HL-60 (cell line): ENCODE data around the gene SPTBN5.

Experiments
- CTCF ChIP-seq: IDR thresholded peaks from one replicate; pipeline ENCODE4 v1.5.1; 2011; ENCODE audit warnings: low read length, control low read depth, inconsistent platforms; ENCODE audit not compliant: insufficient read depth
- GABPA ChIP-seq: IDR thresholded peaks from 2 replicates; pipeline ENCODE4 v1.6.1; 2012; ENCODE audit warnings: low read depth
- POLR2AphosphoS5 ChIP-seq: IDR thresholded peaks from 2 replicates; pipeline ENCODE4 v1.6.1; 2012; ENCODE audit warnings: low read depth
- REST ChIP-seq: IDR thresholded peaks from 2 replicates; pipeline ENCODE4 v1.6.1; 2012; ENCODE audit warnings: low read depth; ENCODE audit not compliant: insufficient replicate concordance
- SPI1 ChIP-seq: IDR thresholded peaks from 2 replicates; pipeline ENCODE4 v1.6.1; 2012; ENCODE audit warnings: low read depth, mild to moderate bottlenecking, borderline replicate concordance

GRCh38 chr15:41822957-41823356 lies 70.9 kb downstream of the SPTBN5 start:
- TF ChIP-seq CTCF (no peak), POLR2AphosphoS5 (no peak), GABPA (no peak), SPI1 (no peak), REST (no peak)
